Anterior cingulate cortex (tissue), 58 donors: ENCODE results near the gene COX17.

Source experiments
- DNase-seq, 58 donors: peaks; one replicate each; lab custom pipeline; 2025; lab: John Stamatoyannopoulos, UW

The COX17 gene

GRCh38 chr3:119647171-119647570 is 30.0 kb downstream of the COX17 start:
- DNase-seq: no peak

DNA sequence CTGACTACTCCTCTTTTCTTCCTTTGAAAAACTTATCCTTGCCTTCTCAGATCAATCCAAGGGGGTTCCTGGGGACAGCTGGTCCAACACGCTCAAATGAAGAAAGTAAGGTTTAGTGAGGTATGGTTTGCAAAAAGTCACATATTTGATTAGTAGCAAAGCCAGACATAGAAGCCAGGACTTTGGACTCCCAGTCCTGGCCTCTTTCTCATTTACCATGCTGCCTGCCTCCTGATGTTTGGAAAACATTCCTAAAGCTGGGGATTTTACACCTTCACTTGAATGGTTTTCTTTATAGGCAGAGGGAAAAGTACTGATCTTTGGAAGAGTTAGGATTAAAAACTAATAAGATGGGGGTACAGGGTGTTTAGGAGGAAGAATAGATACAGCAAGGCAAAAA is 31.4 kb downstream of the COX17 start:
- no peak for DNase-seq

DNA sequence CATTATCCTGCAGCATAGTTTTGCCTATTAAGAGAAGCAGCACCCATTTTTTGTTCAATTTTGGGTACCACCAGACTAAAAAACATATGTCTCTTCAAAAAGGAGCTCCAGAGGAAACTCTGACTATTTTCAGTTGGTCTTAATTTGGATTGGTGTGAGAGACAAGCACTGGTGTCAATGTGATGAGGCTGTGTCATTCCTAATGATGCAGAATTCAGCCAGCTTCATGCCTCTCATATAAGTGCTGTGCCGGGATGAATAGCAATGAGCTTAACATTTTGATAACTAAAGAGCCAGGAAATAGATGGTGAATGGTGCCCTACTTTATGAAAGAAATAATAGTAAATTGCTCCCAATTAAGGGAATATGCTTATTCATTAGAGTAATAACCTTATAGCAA is 32.7 kb downstream of the COX17 start:
- DNase-seq: no peak

DNA sequence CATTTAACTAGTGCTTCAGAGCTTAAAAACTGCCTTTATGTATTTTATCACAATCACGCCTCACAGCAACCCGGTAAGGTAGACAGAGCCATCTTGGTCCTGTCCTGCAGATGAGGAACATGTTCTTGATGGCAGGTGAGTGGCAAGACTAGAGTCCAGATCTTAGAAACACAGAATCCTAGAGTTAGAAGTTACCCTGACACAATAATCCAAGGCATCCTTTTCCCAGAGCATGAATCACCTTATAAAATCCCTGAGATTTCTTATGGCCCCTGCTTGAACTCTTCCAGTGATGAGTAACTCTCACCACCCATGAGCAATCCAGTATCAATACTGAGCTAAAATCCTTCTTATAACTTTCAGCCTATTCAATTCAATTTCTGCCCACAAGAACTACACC is 33.7 kb downstream of the COX17 start:
- no peak for DNase-seq

DNA sequence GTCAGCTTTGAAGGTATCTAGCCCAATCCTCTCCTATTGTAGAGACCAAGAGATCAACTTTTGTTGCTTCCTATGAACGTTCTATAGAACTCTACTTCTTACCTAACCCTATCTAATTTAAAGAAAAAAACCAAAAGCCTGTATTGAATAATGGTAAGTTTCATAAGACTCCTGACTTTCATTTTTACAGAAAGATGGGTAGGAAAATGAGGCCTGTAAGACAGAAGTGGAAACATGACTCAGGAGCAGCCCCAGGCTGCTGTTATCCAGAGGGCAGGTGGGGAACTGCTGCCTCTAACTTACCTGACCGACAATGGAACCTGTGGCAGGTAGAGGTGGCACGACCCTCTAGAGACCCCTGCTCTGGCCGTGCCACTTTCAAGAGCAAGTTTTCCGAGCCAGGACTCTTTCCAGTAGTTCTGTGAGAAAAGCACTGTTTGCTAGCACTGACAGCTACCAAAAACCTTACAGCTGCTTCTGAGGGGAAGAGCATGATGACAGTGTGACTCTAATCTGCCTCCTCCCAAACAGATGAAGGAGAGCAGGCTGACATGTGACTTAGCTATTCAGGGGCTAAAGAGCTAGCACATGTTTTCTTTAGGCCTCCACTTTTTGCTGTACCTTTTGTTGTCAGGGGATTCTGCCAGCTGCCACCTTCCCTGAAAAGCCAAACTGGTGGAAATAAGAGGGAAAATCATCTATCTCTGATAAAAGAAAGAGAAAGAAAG is 34.3 kb downstream of the COX17 start:
- DNase-seq: no peak

DNA sequence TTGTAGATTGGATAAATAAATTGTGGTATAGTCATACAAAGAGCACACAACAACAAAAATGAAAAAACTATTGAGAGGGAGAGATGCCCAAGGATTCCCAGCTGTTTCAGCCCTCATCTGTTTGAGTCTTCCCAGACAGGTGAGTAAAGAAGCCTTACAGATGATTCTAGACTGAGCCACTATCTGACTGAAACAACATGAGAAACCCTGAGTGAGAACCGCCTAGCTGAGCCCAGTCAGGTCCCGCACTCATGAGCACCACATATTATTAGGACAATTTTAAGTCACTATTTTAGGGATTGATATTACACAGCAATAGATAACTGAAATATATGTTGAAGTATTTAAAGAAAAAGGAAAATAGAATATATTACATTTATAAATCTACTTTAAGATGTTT is 35.8 kb downstream of the COX17 start:
- DNase-seq: no peak

- DNase-seq: no peak
Observed at GRCh38 chr3:119639494-119640350, 37.5 kb downstream of the COX17 start.

GRCh38 chr3:119637679-119638477 is 39.3 kb downstream of the COX17 start:
- no peak for DNase-seq

GRCh38 chr3:119636891-119637611 is 40.2 kb downstream of the COX17 start:
- no peak for DNase-seq

- no peak for DNase-seq
Observed at GRCh38 chr3:119636249-119636648, 41.0 kb downstream of the COX17 start.

- DNase-seq: no peak
Observed at GRCh38 chr3:119635719-119636118, 41.5 kb downstream of the COX17 start.

- DNase-seq: no peak
Observed at GRCh38 chr3:119632829-119633228, 44.4 kb downstream of the COX17 start.

- no peak for DNase-seq
Observed at GRCh38 chr3:119632216-119632615, 45.0 kb downstream of the COX17 start.

DNA sequence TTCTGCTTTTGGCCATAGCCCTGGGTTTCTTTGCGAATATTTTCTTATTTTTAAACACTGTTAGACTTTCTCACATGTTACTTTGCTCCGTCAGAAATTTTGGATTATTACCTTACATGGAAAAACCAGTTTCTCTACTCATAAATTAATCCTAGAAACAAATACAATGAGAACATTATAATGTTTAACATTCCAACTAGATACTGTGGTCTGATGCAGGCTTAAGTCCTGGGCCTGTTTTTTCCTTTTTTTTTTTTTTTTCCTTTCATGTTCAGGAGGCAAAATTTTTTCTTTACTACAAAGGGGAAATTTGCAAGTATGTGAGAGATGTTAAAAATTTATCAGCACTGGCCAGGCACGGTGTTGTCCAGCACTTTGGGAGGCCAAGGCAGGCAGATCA is 45.7 kb downstream of the COX17 start:
- DNase-seq: no peak

DNA sequence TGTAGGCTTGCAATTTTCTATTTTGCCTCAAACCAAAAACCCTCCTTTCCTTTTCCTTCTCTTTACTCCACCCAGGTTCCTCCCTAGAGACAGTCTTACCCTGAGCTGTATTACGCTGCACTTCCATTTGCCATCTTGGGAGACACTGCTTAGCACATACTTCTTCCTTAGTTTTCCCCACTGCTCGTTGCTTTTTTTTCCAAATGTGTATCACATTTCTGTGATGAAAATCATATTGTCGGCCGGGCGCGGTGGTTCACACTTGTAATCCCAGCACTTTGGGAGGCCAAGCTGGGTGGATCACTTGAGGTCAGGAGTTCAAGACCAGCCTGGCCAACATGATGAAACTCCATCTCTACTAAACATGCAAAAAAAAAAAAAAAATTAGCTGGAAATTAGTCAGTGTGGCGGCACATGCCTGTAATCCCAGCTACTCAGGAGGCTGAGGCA is 46.3 kb downstream of the COX17 start:
- DNase-seq: no peak

GRCh38 chr3:119630128-119630879 is 46.9 kb downstream of the COX17 start:
- DNase-seq: no peak

GRCh38 chr3:119628816-119629445 is 48.3 kb downstream of the COX17 start:
- no peak for DNase-seq

GRCh38 chr3:119628390-119628789 is 48.8 kb downstream of the COX17 start:
- DNase-seq: no peak

- DNase-seq: peak in 1 of 58 donors; percentile 3
Observed at GRCh38 chr3:119627461-119627860, 49.7 kb downstream of the COX17 start.
